ENCODE data around the gene COBL. TPM values are rescaled to one million over a fixed set of nuclear protein-coding genes. Genes with fewer than 3 reads are reported as not detected.

The COBL gene
- total and polyA plus RNA-seq, 2 donors (not counting 3 experiments of a cell fraction or from before 2014, with no cell fraction given) = 0.11 TPM; not detected in 1

- BruUV-seq (replicated peaks) = no TSS peak
- H3K9me1 ChIP-seq (replicated peaks; ENCODE audit: control insufficient read depth, extremely low read depth, insufficient read depth, low read length) = no peaks in the 10 kb centered on the region
- dilution Hi-C loops (cut with MboI; ENCODE audit: extremely low pct_ligation_motif_present, low sequenced_read_pairs) (no loop called here), intact Hi-C loops (cut with micrococcal nuclease) (no loop called here)
- no peak for DNase-seq (ENCODE audit: low read depth, low spot score)
- H2AFZ ChIP-seq (ENCODE audit: low read depth, low read length) = no peak overlapping the region
- ChIA-PET CTCF (no interaction called here), POLR2A (no interaction called here)
- H3K27me3 ChIP-seq (ENCODE audit: control insufficient read depth in 2 of 2, insufficient read depth in 2 of 2, low read length in 2 of 2) = no peaks in the 10 kb centered on the region
- no peaks in the 10 kb centered on the region for H3K79me2 ChIP-seq (ENCODE audit: control insufficient read depth, insufficient read depth, low read length)
- no peaks in the 10 kb centered on the region for H4K20me1 ChIP-seq (replicated peaks; ENCODE audit: control insufficient read depth, extremely low read depth, insufficient read depth, low read length)
- no peak overlapping the region for H3K4me3 ChIP-seq (replicated peaks in 1 of 3; ENCODE audit: insufficient read depth in 1 of 3, low read depth in 1 of 3, low read length in 3 of 3)
- H3K27ac ChIP-seq (ENCODE audit: insufficient read depth, low read depth, low read length) = no peak overlapping the region
- H3K4me1 ChIP-seq (ENCODE audit: control insufficient read depth, extremely low read depth, insufficient read depth, low read length) = no peaks in the 10 kb centered on the region
- no peak overlapping the region for H3K4me2 ChIP-seq (ENCODE audit: insufficient read depth, low read length)
- no peaks in the 10 kb centered on the region for H3K9me3 ChIP-seq (replicated peaks; ENCODE audit: control insufficient read depth, insufficient read depth, low read length)
- no peak overlapping the region for H3K9ac ChIP-seq (replicated peaks; ENCODE audit: extremely low read depth, insufficient read depth, low read length)
- H3K36me3 ChIP-seq (ENCODE audit: control insufficient read depth in 2 of 2, extremely low read depth in 1 of 2, insufficient read depth in 2 of 2, low read length in 2 of 2) = no peaks in the 10 kb centered on the region
- no peak for TF ChIP-seq POLR2A (IDR thresholded peaks at IDR 0.05; ENCODE audit: low read depth, low read length)
- no peak for TF ChIP-seq MYC (IDR thresholded peaks at IDR 0.05; ENCODE audit: low read depth, low read length)
- TF ChIP-seq POLR2AphosphoS5 (IDR thresholded peaks at IDR 0.05; ENCODE audit: insufficient read depth, low read depth, low read length) = no peak
- TF ChIP-seq JUN (IDR thresholded peaks at IDR 0.05; ENCODE audit: borderline replicate concordance, insufficient read depth, insufficient read length, low read depth) = no peak
- TF ChIP-seq MAX (IDR thresholded peaks at IDR 0.05; ENCODE audit: insufficient read depth, insufficient read length) = no peak
- no peak for TF ChIP-seq CTCF (IDR thresholded peaks at IDR 0.05; ENCODE audit: extremely low read depth in 1 of 2, insufficient read depth in 1 of 2, low read depth in 1 of 2, low read length in 2 of 2)
- no peak for TF ChIP-seq GATA2 (IDR thresholded peaks at IDR 0.05; ENCODE audit: insufficient read depth, insufficient read length, low read depth, low read length)
- no peak for TF ChIP-seq FOS (IDR thresholded peaks at IDR 0.05; ENCODE audit: borderline replicate concordance, insufficient read depth, low read length)
- TF ChIP-seq EZH2 (IDR thresholded peaks at IDR 0.05; ENCODE audit: borderline replicate concordance, low read depth, low read length, severe bottlenecking) = no peak
- FAIRE-seq = no peak
Measured at GRCh38 chr7:51292596-51292995, 24.0 kb downstream of the COBL start.
